GM18517 (cell line): ENCODE data around the gene SUN2.

Experiments
- ATAC-seq: cut with Tn5 transposase; IDR thresholded peaks from one replicate; pipeline ENCODE4 v1.9.1; 2021; ENCODE audit warnings: mild to moderate bottlenecking, moderate library complexity; ENCODE audit not compliant: unreplicated experiment

Gene SUN2

GRCh38 chr22:38720350-38720749 lies 35.4 kb downstream of the SUN2 start:
- no peak for ATAC-seq

- ATAC-seq, result no peak
Observed at GRCh38 chr22:38719196-38719595, 36.6 kb downstream of the SUN2 start.

GRCh38 chr22:38718414-38718813 lies 37.4 kb downstream of the SUN2 start:
- ATAC-seq, result no peak

GRCh38 chr22:38717244-38717643 lies 38.6 kb downstream of the SUN2 start:
- no peak for ATAC-seq

- no peak for ATAC-seq
Observed at GRCh38 chr22:38716826-38717225, 39.0 kb downstream of the SUN2 start.

GRCh38 chr22:38716271-38716670 lies 39.5 kb downstream of the SUN2 start:
- no peak for ATAC-seq

GRCh38 chr22:38715852-38716251 lies 39.9 kb downstream of the SUN2 start:
- no peak for ATAC-seq

- no peak for ATAC-seq
Observed at GRCh38 chr22:38715176-38715764, 40.5 kb downstream of the SUN2 start.

GRCh38 chr22:38713921-38714320 lies 41.9 kb downstream of the SUN2 start:
- no peak for ATAC-seq

GRCh38 chr22:38712486-38713207 lies 43.2 kb downstream of the SUN2 start:
- ATAC-seq, result no peak

GRCh38 chr22:38710866-38711265 lies 44.9 kb downstream of the SUN2 start:
- no peak for ATAC-seq

GRCh38 chr22:38710351-38710750 lies 45.4 kb downstream of the SUN2 start:
- ATAC-seq, result no peak

GRCh38 chr22:38709306-38709705 lies 46.5 kb downstream of the SUN2 start:
- no peak for ATAC-seq

- no peak for ATAC-seq
Observed at GRCh38 chr22:38707984-38708383, 47.8 kb downstream of the SUN2 start.

GRCh38 chr22:38707346-38707745 lies 48.5 kb downstream of the SUN2 start:
- ATAC-seq, result no peak

GRCh38 chr22:38706901-38707195 lies 49.0 kb downstream of the SUN2 start:
- ATAC-seq, result no peak

GRCh38 chr22:38706101-38706900 lies 49.5 kb downstream of the SUN2 start:
- ATAC-seq, result peak; percentile 1

- ATAC-seq, result peak; percentile 76
Observed at GRCh38 chr22:38705235-38706100, 50.3 kb downstream of the SUN2 start, which contains the start of gene GTPBP1. TSS of gene GTPBP1 (plus strand) at chr22:38705944. CDS start at chr22:38705956, 12 bp downstream.

GRCh38 chr22:38704654-38705234 lies 51.1 kb downstream of the SUN2 start:
- no peak for ATAC-seq

GRCh38 chr22:38700789-38701628 lies 54.8 kb downstream of the SUN2 start, which contains the start of gene JOSD1:
TSS of gene JOSD1 (minus strand) at chr22:38700943. CDS start at chr22:38699987, 956 bp downstream.
- peak; percentile 32 for ATAC-seq
